T-helper 17 cell (primary cell): Measurements from ENCODE around the gene MORF4L2. TPM values are rescaled to one million over a fixed set of nuclear protein-coding genes. Genes with fewer than 3 reads are reported as not detected.
"Not testable (repeated sequence)": the region's sequence is repeated elsewhere in the genome, so short reads cannot be mapped to it uniquely, and the experiment has no call there.

Source experiments
- ATAC-seq: fragments of 150-1000 bp; cut with Tn5 transposase; 2 replicates; pipeline ENCODE4 v1.10.0; 2021; ENCODE audit warnings: mild to moderate bottlenecking, moderate library complexity
- DNase-seq, 3 donors: peaks; one replicate each; pipeline versions ENCODE4 v3.0.0 to v3.0.0-alpha.2; 2020 to 2021
- H3K9me3 ChIP-seq: one replicate; pipeline ENCODE4 v1.7.0; 2013; ENCODE audit warnings: low read length, mild to moderate bottlenecking; ENCODE audit not compliant: control insufficient read depth, poor library complexity, severe bottlenecking
- H3K27ac Mint-ChIP-seq: one replicate; pipeline ENCODE4 v1.8.0; 2022; ENCODE audit warnings: mild to moderate bottlenecking, moderate library complexity, mixed read lengths
- H3K27me3 Mint-ChIP-seq: one replicate; pipeline ENCODE4 v1.8.0; 2022; ENCODE audit warnings: mixed read lengths
- H3K36me3 Mint-ChIP-seq: one replicate; pipeline ENCODE4 v1.8.0; 2022; ENCODE audit warnings: low read depth, mixed read lengths
- H3K4me1 Mint-ChIP-seq: one replicate; pipeline ENCODE4 v1.8.0; 2022; ENCODE audit warnings: mild to moderate bottlenecking, mixed read lengths
- H3K4me3 Mint-ChIP-seq: one replicate; pipeline ENCODE4 v1.8.0; 2022; ENCODE audit warnings: mild to moderate bottlenecking, moderate library complexity, mixed read lengths
- total RNA-seq, 4 donors: library from RNA in 2 of 4; stranded (reverse) in 2 of 4; gene quantifications; one replicate each; pipeline ENCODE4 v1.2.3 and lab custom pipeline; 2022 to 2026

MORF4L2 gene
- total RNA-seq, 2 donors from 2014 or later: 176 to 192 TPM

DNA sequence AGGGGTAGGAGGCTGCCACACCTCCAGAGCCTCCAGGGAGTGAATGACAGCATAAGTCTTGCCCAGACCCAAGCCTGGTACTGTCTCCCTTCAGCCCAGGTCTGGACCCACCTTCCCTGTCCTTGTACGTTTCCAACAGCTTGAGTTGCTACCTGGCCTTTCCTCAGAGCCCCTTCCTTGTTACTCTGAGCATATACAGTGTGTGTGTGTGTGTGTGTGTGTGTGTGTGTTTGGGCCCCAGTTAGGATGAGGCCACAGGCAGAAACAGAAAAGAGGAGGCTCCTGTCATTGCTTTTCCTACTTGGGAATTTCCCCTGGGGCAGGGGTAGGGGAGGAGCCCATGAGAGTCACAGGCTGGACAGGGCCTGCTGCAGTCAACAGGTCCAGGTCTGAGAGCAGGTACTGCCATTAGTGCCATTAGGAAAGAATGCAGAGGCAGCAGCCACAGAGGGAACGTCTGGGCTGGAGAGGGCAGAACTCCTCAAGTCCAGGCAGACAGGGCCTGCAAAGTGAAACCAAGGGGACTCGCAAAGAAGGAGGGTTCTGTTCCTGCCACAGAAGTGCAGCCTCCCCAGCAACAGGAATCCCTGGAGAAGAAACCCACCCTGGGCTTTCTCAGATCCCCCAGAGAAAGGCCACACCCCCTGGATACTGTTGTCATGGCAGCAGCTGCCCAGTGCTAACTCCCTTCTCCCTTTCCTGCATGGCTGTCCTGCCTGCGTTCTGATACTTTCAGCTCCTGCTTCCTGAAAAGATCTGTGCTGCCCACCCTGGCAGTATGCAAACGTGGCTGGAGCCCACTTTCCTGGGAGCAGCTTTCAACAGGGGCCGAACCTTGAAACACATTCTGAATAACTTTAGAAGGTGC, 47.8 kb downstream of the MORF4L2 start:
- H3K4me3 Mint-ChIP-seq, H3K9me3 ChIP-seq, H3K4me1 Mint-ChIP-seq, H3K36me3 Mint-ChIP-seq, DNase-seq, H3K27me3 Mint-ChIP-seq, ATAC-seq, H3K27ac Mint-ChIP-seq: not testable (repeated sequence)

GRCh38 chrX:103637604-103638338, 48.7 kb downstream of the MORF4L2 start:
- H3K36me3 Mint-ChIP-seq: no peaks in the 10 kb centered on the region
- no peaks in the 10 kb centered on the region for H3K4me1 Mint-ChIP-seq
- H3K27ac Mint-ChIP-seq: no peak overlapping the region
- no peak overlapping the region for H3K4me3 Mint-ChIP-seq
- DNase-seq: no peak
- H3K9me3 ChIP-seq: no peaks in the 10 kb centered on the region
- H3K27me3 Mint-ChIP-seq: peaks cover 4% of the 10 kb centered on the region
- no peak for ATAC-seq

DNA sequence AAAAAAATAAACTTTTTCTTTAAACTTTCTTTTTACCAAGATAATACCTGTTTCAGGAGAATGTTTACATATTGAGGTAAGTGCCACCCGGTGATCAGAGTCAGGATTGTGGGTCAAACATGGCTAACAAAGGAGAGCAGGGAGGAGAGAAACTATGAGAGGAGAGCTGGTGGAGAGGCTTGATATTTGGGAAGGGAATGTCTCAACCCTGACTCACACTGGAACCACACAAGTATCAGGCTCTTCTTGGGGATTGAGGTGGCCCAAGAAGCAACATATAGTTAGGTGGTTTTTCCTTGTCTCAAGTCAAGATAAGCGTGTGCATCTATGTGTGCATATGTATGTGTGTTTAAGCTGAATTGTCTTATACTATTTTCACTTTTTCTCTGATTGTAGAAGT, 51.1 kb downstream of the MORF4L2 start:
- ATAC-seq (no peak), DNase-seq (no peak)
- Mint-ChIP-seq H3K27ac (no peak overlapping the region), H3K4me1 (no peaks in the 10 kb centered on the region), H3K27me3 (peaks cover 4% of the 10 kb centered on the region), H3K4me3 (no peak overlapping the region), H3K36me3 (no peaks in the 10 kb centered on the region)
- no peaks in the 10 kb centered on the region for H3K9me3 ChIP-seq

- H3K4me3 Mint-ChIP-seq: no peak overlapping the region
- no peak for ATAC-seq
- H3K27me3 Mint-ChIP-seq: no peaks in the 10 kb centered on the region
Measured at GRCh38 chrX:103631145-103631544, 55.4 kb downstream of the MORF4L2 start.

DNA sequence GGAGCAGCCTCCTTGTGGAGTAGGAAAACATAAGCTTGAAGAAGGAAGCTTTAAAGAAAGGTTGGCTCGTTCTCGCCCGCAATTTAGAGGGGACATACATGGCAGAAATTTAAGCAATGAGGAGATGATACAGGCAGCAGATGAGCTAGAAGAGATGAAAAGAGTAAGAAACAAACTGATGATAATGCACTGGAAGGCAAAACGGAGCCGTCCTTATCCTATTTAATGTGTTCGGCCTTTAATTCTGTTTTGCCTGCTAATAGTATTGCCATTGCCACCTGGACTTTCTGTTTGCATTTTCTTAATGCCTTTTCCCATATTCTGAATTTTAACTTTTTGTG, 56.4 kb downstream of the MORF4L2 start:
- H3K4me3 Mint-ChIP-seq: peak overlapping the region; percentile 91
- H3K4me1 Mint-ChIP-seq: peaks cover 13% of the 10 kb centered on the region
- ATAC-seq (no peak), DNase-seq (no peak)
- no peak overlapping the region for H3K27ac Mint-ChIP-seq
- no peaks in the 10 kb centered on the region for H3K36me3 Mint-ChIP-seq
- H3K27me3 Mint-ChIP-seq: no peaks in the 10 kb centered on the region
- no peaks in the 10 kb centered on the region for H3K9me3 ChIP-seq

More at GRCh38 chrX:103631145-103631544, 55.4 kb downstream of the MORF4L2 start:
- no peak overlapping the region for H3K27ac Mint-ChIP-seq
- DNase-seq: no peak
- H3K4me1 Mint-ChIP-seq: peaks cover 13% of the 10 kb centered on the region
- no peaks in the 10 kb centered on the region for H3K36me3 Mint-ChIP-seq
- no peaks in the 10 kb centered on the region for H3K9me3 ChIP-seq

DNA sequence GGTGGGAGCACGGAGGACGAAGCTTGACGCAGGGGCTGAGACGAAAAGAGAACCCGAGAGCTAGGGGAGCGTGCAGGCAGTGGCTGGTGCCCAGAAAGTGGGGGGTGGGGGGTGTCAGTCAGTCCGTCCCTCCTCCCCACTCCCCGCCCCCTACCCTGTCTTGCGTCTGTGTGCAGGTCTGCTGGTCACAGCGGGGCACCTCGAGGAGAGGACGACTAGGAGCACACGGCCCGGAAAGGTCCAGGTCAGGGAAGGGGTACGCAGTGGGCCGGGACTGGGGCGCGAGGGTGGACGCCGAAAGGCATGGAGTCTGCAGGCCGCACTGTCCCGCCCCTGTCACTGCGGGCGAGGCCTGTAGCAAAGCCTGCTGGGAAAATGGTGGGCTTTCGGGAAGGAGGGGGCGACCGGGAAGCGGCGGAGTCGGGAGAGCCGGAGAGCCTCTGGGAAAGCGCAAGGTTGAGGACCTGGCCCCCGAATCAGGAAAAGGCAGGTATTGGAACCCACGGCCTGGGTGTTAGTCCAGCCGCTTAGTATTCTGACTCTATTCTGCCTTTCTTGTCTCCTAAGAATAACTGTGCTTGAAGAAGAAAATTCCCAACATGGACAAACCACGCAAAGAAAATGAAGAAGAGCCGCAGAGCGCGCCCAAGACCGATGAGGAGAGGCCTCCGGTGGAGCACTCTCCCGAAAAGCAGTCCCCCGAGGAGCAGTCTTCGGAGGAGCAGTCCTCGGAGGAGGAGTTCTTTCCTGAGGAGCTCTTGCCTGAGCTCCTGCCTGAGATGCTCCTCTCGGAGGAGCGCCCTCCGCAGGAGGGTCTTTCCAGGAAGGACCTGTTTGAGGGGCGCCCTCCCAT, 57.0 kb downstream of the MORF4L2 start:
- H3K27ac Mint-ChIP-seq: peak overlapping the region; percentile 89
- peak overlapping the region; percentile 91 for H3K4me3 Mint-ChIP-seq
- no peaks in the 10 kb centered on the region for H3K9me3 ChIP-seq
- DNase-seq: peak in 1 of 3 donors; percentile 8
- H3K4me1 Mint-ChIP-seq: peaks cover 13% of the 10 kb centered on the region
- ATAC-seq: peak; percentile 47
- H3K36me3 Mint-ChIP-seq: no peaks in the 10 kb centered on the region
- H3K27me3 Mint-ChIP-seq: no peaks in the 10 kb centered on the region

- no peaks in the 10 kb centered on the region for H3K27me3 Mint-ChIP-seq
- peak; percentile 86 for ATAC-seq
Measured at GRCh38 chrX:103628386-103629317, 57.8 kb downstream of the MORF4L2 start, which contains the start of gene TCEAL1. Gene TCEAL1 (plus strand): TSS chrX:103628975. CDS start chrX:103629917, 942 bp downstream.

DNA sequence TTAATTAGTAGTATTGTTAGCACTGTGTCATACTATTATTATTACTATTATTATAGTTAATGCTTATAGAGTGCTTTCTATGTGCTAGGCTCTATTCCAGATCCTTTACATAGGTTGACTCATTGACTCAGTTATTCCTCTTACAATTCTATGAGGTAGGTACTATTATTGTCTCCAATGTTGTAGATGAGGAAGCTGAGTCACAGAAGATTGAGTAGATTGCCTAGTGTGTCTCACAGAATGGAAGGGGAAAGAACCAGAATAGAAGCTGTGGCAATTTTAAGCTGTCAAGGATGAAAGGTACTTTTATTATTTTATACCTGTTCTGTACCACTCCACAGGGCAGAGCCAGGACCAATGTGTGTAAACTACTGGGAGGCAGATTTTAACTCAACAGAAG, 59.6 kb downstream of the MORF4L2 start:
- no peak overlapping the region for H3K4me3 Mint-ChIP-seq
- DNase-seq (no peak), ATAC-seq (no peak)
- H3K36me3 Mint-ChIP-seq: no peaks in the 10 kb centered on the region
- no peaks in the 10 kb centered on the region for H3K9me3 ChIP-seq
- no peaks in the 10 kb centered on the region for H3K27me3 Mint-ChIP-seq
- H3K4me1 Mint-ChIP-seq: peaks cover 13% of the 10 kb centered on the region
- H3K27ac Mint-ChIP-seq: no peak overlapping the region

More at GRCh38 chrX:103628386-103629317, 57.8 kb downstream of the MORF4L2 start, which contains the start of gene TCEAL1:
- Mint-ChIP-seq H3K36me3 (no peaks in the 10 kb centered on the region), H3K27ac (peak within 1 kb of the TSS; percentile 89), H3K4me3 (peak within 1 kb of the TSS; percentile 91), H3K4me1 (peaks cover 13% of the 10 kb centered on the region)
- DNase-seq: peak; percentile 4 to 14 (median 12)
- H3K9me3 ChIP-seq: no peaks in the 10 kb centered on the region

Other genes starting within 250 kb of the MORF4L2 start
- under 1 TPM in 1 of 2 donors, not detected in 1; 0.31 TPM for gene RAB40A, start 167.2 kb downstream of the MORF4L2 start, total RNA-seq
- gene TCEAL4, start 101.2 kb downstream of the MORF4L2 start, total RNA-seq: 10 to 100 TPM in 1 of 2 donors, 1 to 10 TPM in 1; 6.6 to 11.9 TPM
- 1 to 10 TPM; 5.2 to 7.6 TPM for gene TCEAL3, start 78.7 kb downstream of the MORF4L2 start, total RNA-seq
- 1 to 10 TPM; 3.7 to 4.7 TPM for gene TCEAL1, start 57.7 kb downstream of the MORF4L2 start, total RNA-seq
- not detected for gene TMEM31, start 24.2 kb upstream of the MORF4L2 start, total RNA-seq
- gene PLP1, start 90.1 kb upstream of the MORF4L2 start, total RNA-seq: not detected
- gene RAB9B, start 145.6 kb upstream of the MORF4L2 start, total RNA-seq: under 1 TPM; 0.18 to 0.25 TPM